K562 (cell line): ENCODE data around the gene FABP3. TPM values are rescaled to one million over a fixed set of nuclear protein-coding genes. Genes with fewer than 3 reads are reported as not detected.

Experiments
- ATAC-seq: fragments of 200-7000 bp; cut with Tn5 transposase; 3 replicates; pipeline ENCODE4 v1.9.1; 2020; ENCODE audit warnings: moderate library complexity
- BruUV-seq: library from RNA; stranded (reverse); fragments of 400-500 nt; replicated peaks from 2 replicates; lab custom pipeline; 2021; lab: Mats Ljungman, UMichigan
- CTCF ChIA-PET: fragments of 300-600 bp; formaldehyde crosslinking; extraction: SDS; loops from one replicate; lab custom pipeline; 2021; ENCODE audit warnings: low intra/inter-chr PET ratio; lab: Yijun Ruan, JAX
- POLR2A ChIA-PET: fragments of 300-600, 350-650 bp; sonication (Branson Sonifier 250); formaldehyde crosslinking; extraction: SDS; loops from one replicate; lab custom pipeline; 2021; ENCODE audit warnings: antibody characterized with exemption, inconsistent platforms; lab: Yijun Ruan, JAX
- DNase-seq, 4 experiments: peaks; one replicate each; pipeline versions ENCODE4 v3.0.0 to v3.0.0-alpha.2; 2011 to 2018; ENCODE audit warnings: low spot score in 3 of 4, mixed read lengths in 3 of 4; ENCODE audit errors: extremely low read depth in 1 of 4
- FAIRE-seq: peaks from 2 replicates; lab custom pipeline; 2011; peaks lifted over from hg19 to GRCh38; lab: Jason Lieb, UNC
- H2AFZ ChIP-seq: 2 replicates; pipeline ENCODE4 v1.6.0; 2011; ENCODE audit warnings: low read depth, low read length, control low read depth, inconsistent platforms
- H3K27ac ChIP-seq: fragments of 200-600 bp; 3 replicates; pipeline ENCODE4 v1.8.0; 2011; ENCODE audit warnings: low read depth, mild to moderate bottlenecking, control low read depth, inconsistent platforms, low read length, moderate library complexity, mixed read lengths; ENCODE audit errors: extremely low read depth
- H3K27me3 ChIP-seq, 2 experiments: fragments of 300-600 bp in 1 of 2; 2 replicates in 1 of 2; 3 replicates in 1 of 2; pipeline versions ENCODE4 v1.6.0 to v1.8.0; 2011; ENCODE audit warnings: inconsistent platforms in 2 of 2, low read length in 2 of 2, mild to moderate bottlenecking in 1 of 2, mixed read lengths in 1 of 2, moderate library complexity in 1 of 2; ENCODE audit not compliant: control insufficient read depth in 2 of 2, insufficient read depth in 2 of 2
- H3K36me3 ChIP-seq: fragments of 300-600 bp; 3 replicates; pipeline ENCODE4 v1.8.0; 2011; ENCODE audit warnings: mild to moderate bottlenecking, low read length, inconsistent platforms; ENCODE audit not compliant: control insufficient read depth, insufficient read depth
- H3K4me1 ChIP-seq, 2 experiments: fragments of 200-600 bp in 1 of 2; replicated peaks in 1 of 2; 2 replicates in 1 of 2; 3 replicates in 1 of 2; pipeline versions ENCODE4 v1.5.1 to v1.8.0; 2011; ENCODE audit warnings: inconsistent platforms in 2 of 2, low read length in 2 of 2, mild to moderate bottlenecking in 1 of 2, mixed read lengths in 1 of 2, moderate library complexity in 1 of 2; ENCODE audit not compliant: control insufficient read depth in 2 of 2, insufficient read depth in 2 of 2
- H3K4me2 ChIP-seq: 2 replicates; pipeline ENCODE4 v1.6.1; 2011; ENCODE audit warnings: low read length, control low read depth, inconsistent platforms, mixed read lengths; ENCODE audit not compliant: insufficient read depth
- H3K4me3 ChIP-seq: fragments of 200-600 bp; sonication (generic), shearing (Covaris generic); 2 replicates; pipeline ENCODE4 v1.5.1; 2016; ENCODE audit warnings: control low read depth, inconsistent platforms
- H3K79me2 ChIP-seq: fragments of 200-600 bp; 3 replicates; pipeline ENCODE4 v1.8.0; 2011; ENCODE audit warnings: low read length, inconsistent platforms; ENCODE audit not compliant: control insufficient read depth, insufficient read depth
- H3K9ac ChIP-seq, 2 experiments: 2 replicates each; pipeline versions ENCODE4 v1.6.0 to v1.6.1; 2011; ENCODE audit warnings: low read depth in 2 of 2, low read length in 2 of 2, control low read depth in 1 of 2, inconsistent platforms in 1 of 2, mild to moderate bottlenecking in 1 of 2, mixed read lengths in 1 of 2; ENCODE audit not compliant: insufficient read depth in 1 of 2
- H3K9me1 ChIP-seq: one replicate; pipeline ENCODE4 v1.6.0; 2011; ENCODE audit warnings: inconsistent platforms, mild to moderate bottlenecking, low read length, moderate library complexity; ENCODE audit not compliant: control insufficient read depth, insufficient read depth
- H3K9me3 ChIP-seq: replicated peaks from 2 replicates; pipeline ENCODE4 v1.5.1; 2011; ENCODE audit warnings: low read depth, low read length, inconsistent platforms; ENCODE audit not compliant: control insufficient read depth, insufficient read depth
- H4K20me1 ChIP-seq: replicated peaks from 2 replicates; pipeline ENCODE4 v1.6.1; 2011; ENCODE audit warnings: low read length, inconsistent platforms, mixed read lengths; ENCODE audit not compliant: control insufficient read depth, insufficient read depth
- BCOR ChIP-seq: fragments of 450-650 bp; IDR thresholded peaks from 2 replicates; pipeline ENCODE4 v1.6.1; 2016
- KDM1A ChIP-seq, 2 experiments: fragments of 450-650 bp; IDR thresholded peaks; 2 replicates each; pipeline ENCODE4 v1.6.1; 2016; ENCODE audit warnings: mild to moderate bottlenecking in 2 of 2
- MAZ ChIP-seq, 2 experiments: fragments of 450-650 bp in 1 of 2; sonication (generic) in 1 of 2; formaldehyde crosslinking; IDR thresholded peaks in 1 of 2; conservative IDR thresholded peaks in 1 of 2; 2 replicates each; pipeline versions ENCODE4 v1.4.0 to v1.5.0; 2020; ENCODE audit warnings: mild to moderate bottlenecking in 1 of 2, missing genetic modification reagents in 1 of 2
- PHF21A ChIP-seq: fragments of 450-650 bp; IDR thresholded peaks from 2 replicates; pipeline ENCODE4 v1.6.1; 2017; ENCODE audit warnings: low read depth, borderline replicate concordance
- RBM25 ChIP-seq: fragments of 200-400 bp; formaldehyde crosslinking; IDR thresholded peaks from 2 replicates; pipeline ENCODE4 v1.6.1; 2018; ENCODE audit warnings: low read length, low read depth, moderate library complexity; ENCODE audit not compliant: severe bottlenecking
- SMARCE1 ChIP-seq: fragments of 450-650 bp; IDR thresholded peaks from 2 replicates; pipeline ENCODE4 v1.7.1; 2016; ENCODE audit warnings: mild to moderate bottlenecking
- SMC3 ChIP-seq: conservative IDR thresholded peaks from 2 replicates; pipeline ENCODE4 v1.6.1; 2011; ENCODE audit warnings: low read depth, low read length, improper control_type of control experiment; ENCODE audit not compliant: insufficient read depth
- ZFP30 ChIP-seq: fragments of 250-450 bp; sonication (Bioruptor Pico); IDR thresholded peaks from 2 replicates; pipeline ENCODE4 v1.8.0; 2022; ENCODE audit warnings: moderate library complexity, mild to moderate bottlenecking, inconsistent platforms, borderline replicate concordance
- WGBS: fragments of 100-300 bp; shearing (Covaris generic); methylation state at CpG from one replicate; pipeline ENCODE4 v1.1.6; 2016; ENCODE audit warnings: low coverage, mixed read lengths; ENCODE audit not compliant: insufficient coverage; ENCODE audit errors: missing lambda C conversion rate; 5-methylcytosine and 5-hydroxymethylcytosine counted together
- in situ Hi-C: fragments of 300-500 bp; cut with MboI; formaldehyde crosslinking; loops from 4 replicates; pipeline ENCODE4 v1.15.0; 2018; ENCODE audit warnings: inconsistent platforms, mixed read lengths
- intact Hi-C: fragments of 100-400 bp; cut with micrococcal nuclease; formaldehyde crosslinking; loops from 2 replicates; pipeline ENCODE4 v1.14.2; 2022
- polyA plus RNA-seq, 8 experiments: library from polyadenylated mRNA; depleted of rRNA in 4 of 8; stranded (reverse) in 5 of 8; unstranded in 3 of 8; fragments of >200 nt; fragmentation: Nextera tagmentation in 2 of 8; fragmentation: Illumina TruSeq in 1 of 8; extraction: Ambion mirVana in 2 of 8; extraction: Trizol in 1 of 8; gene quantifications; 2 replicates each; pipeline versions ENCODE4 v1.2.1 to v1.2.3, GENCODE V29; 2011 to 2014; ENCODE audit warnings: inconsistent platforms in 1 of 8, missing spikeins in 1 of 8
- total RNA-seq, 7 experiments: library from RNA; depleted of rRNA in 6 of 7; stranded (reverse); fragments of >200 nt in 6 of 7; fragmentation: Illumina TruSeq in 2 of 7; extraction: Trizol in 2 of 7; gene quantifications; 2 replicates each; pipeline versions ENCODE4 v1.2.1 to v1.2.3, GENCODE V29; 2011 to 2021; ENCODE audit warnings: low replicate concordance in 1 of 7

FABP3 gene
- total and polyA plus RNA-seq, 9 of the 15 experiments (the other 6 are each of a cell fraction or from before 2014, with no cell fraction given) = 0.22 TPM; not detected in 8

DNA sequence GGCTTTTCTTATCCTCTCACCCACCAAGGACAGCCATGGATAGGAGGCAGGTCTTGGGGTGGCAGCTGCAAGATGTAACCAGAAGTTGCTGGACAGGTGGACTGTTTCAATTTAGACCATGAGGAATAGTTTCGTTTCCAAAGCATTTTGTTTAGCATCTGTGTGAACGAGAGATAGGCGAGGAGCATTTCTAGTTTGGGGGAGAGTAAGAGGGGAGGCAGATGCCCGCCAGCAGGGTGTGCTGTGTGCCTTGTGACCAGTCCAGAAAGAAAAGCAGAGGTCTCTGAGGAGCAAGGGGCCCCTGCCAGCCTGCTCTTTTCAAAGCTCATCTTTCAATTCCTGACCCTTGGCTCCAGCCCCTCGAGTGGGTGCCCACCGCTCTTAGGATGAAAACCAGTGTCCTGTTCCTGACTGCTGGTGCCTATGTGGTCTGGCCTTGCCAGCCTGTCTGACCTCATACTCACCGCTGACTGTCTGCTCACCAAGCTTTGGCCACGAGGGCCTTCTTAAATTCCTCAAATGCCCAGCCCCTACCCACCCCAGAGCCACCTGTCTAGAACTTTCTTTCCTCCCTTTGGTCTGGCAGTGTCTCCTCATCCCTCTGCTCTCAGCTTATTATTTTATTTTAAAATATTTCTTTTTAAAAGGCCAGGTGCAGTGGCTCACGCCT lies 48.6 kb upstream of the FABP3 start (continued):
- TF ChIP-seq SMC3 = 0 out of 2 replicates have a peak, but pooled peaks have one; percentile 9
- no peak for TF ChIP-seq MAZ (CRISPR knock-in tag; conservative IDR thresholded peaks at IDR 0.05 in 1 of 2, IDR thresholded peaks at IDR 0.05 in 1 of 2)
- TF ChIP-seq ZFP30 (CRISPR knock-in tag) = no peak
- TF ChIP-seq PHF21A = no peak

DNA sequence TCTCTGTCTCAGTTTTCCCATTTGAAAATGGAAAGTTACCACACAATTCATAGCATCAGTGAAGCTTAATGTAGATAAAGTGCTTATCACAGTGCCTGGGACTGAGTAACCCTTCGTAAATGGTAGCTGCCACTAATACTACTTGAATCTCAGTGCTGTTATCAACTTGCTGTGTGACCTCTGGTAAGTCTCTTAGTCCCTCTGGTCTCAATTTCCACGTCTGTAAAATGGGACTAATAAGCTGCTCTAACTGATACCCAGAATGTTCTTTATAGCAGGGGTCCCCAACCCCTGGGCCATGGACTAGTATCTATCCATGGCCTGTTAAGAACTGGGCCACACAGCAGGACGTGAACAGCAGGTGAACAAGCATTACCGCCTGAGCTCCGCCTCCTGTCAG lies 47.8 kb upstream of the FABP3 start:
- Histone ChIP-seq H3K36me3 (no peaks in the 10 kb centered on the region), H3K27ac (no peak overlapping the region), H3K4me1 (peaks cover 0 to 11% of the 10 kb centered on the region in 2 experiments; a peak in 1 of 5 replicates), H3K79me2 (no peaks in the 10 kb centered on the region), H3K9me1 (no peaks in the 10 kb centered on the region), H3K9ac (no peak overlapping the region), H3K9me3 (no peaks in the 10 kb centered on the region), H3K27me3 (peaks cover 11 to 39% of the 10 kb centered on the region in 2 experiments; a peak in 4 of 5 replicates), H3K4me3 (no peak overlapping the region), H3K4me2 (no peak overlapping the region), H2AFZ (no peak overlapping the region), H4K20me1 (peaks cover 19% of the 10 kb centered on the region)
- POLR2A ChIA-PET = interaction anchor here (0.5 to 1.5 kb wide), 5 partner anchors 23 to 313 kb away, joined by 3 to 4 read pairs (median 4); no protein-coding TSS in a partner anchor
- intact Hi-C loops (loop anchor here (10.0 kb wide), 1 partner anchor 124 kb away; no protein-coding TSS in a partner anchor), in situ Hi-C loops (no loop called here)
- DNase-seq = no peak
- CTCF ChIA-PET = interaction anchor here (0.6 to 4.6 kb wide), 4 partner anchors 25 to 237 kb away, joined by 3 to 52 read pairs (median 21); no protein-coding TSS in a partner anchor
- WGBS = 14% methylated on average over 5 of the region's 5 CpGs
- FAIRE-seq = no peak
- BruUV-seq = no TSS peak
- TF ChIP-seq KDM1A (IDR thresholded peaks at IDR 0.05) (0 out of 4 replicates have a peak, but pooled peaks of 1 of the 2 experiments have one; percentile 19), RBM25 (peak; percentile 77), BCOR (peak; percentile 66), SMARCE1 (no peak)
- ATAC-seq = no peak
